Fibroblast of pulmonary artery (primary cell): ENCODE data around the gene SLC43A1.
A peak's percentile ranks its signal among the peaks of the same experiment; 100 is the strongest.

Experiments
- DNase-seq: peaks from one replicate; pipeline ENCODE4 v3.0.0-alpha.2; 2010; ENCODE audit warnings: low read depth
- H3K4me3 ChIP-seq: replicated peaks from 2 replicates; pipeline ENCODE4 v1.5.1; 2011; ENCODE audit warnings: low read depth, mild to moderate bottlenecking, control low read depth, low read length, moderate library complexity
- TF ChIP-seq, protein P1 (sequence below): IDR thresholded peaks from 2 replicates; pipeline ENCODE4 v1.5.1; 2011; ENCODE audit warnings: mild to moderate bottlenecking, control low read depth, low read length, inconsistent platforms; ENCODE audit errors: missing control alignments

SLC43A1 gene

GRCh38 chr11:57513911-57514537 lies 1.5 kb downstream of the SLC43A1 start:
- H3K4me3 ChIP-seq: peak overlapping the region; percentile 86
- DNase-seq: peak; percentile 41
- TF ChIP-seq, protein P1, sequence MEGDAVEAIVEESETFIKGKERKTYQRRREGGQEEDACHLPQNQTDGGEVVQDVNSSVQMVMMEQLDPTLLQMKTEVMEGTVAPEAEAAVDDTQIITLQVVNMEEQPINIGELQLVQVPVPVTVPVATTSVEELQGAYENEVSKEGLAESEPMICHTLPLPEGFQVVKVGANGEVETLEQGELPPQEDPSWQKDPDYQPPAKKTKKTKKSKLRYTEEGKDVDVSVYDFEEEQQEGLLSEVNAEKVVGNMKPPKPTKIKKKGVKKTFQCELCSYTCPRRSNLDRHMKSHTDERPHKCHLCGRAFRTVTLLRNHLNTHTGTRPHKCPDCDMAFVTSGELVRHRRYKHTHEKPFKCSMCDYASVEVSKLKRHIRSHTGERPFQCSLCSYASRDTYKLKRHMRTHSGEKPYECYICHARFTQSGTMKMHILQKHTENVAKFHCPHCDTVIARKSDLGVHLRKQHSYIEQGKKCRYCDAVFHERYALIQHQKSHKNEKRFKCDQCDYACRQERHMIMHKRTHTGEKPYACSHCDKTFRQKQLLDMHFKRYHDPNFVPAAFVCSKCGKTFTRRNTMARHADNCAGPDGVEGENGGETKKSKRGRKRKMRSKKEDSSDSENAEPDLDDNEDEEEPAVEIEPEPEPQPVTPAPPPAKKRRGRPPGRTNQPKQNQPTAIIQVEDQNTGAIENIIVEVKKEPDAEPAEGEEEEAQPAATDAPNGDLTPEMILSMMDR: no peak

DNA sequence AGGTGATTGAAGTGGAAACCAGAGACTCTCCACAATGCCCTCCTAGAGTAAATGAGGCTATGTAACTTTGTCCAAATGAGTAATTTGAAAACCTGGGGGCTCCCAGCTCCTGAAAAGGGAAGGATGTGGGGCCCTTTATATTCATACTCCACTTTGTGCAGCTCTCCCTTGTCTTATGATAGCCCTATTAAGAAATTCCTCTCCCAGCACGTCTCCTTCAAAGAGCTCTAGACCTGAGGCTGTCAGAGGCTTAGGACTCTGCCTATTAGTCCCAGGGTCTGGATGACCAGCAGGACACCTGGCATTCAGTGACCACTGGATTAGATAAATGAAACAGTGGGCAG lies 2.1 kb downstream of the SLC43A1 start:
- no peak for DNase-seq
- TF ChIP-seq, protein P1: no peak
- H3K4me3 ChIP-seq: no peak overlapping the region

DNA sequence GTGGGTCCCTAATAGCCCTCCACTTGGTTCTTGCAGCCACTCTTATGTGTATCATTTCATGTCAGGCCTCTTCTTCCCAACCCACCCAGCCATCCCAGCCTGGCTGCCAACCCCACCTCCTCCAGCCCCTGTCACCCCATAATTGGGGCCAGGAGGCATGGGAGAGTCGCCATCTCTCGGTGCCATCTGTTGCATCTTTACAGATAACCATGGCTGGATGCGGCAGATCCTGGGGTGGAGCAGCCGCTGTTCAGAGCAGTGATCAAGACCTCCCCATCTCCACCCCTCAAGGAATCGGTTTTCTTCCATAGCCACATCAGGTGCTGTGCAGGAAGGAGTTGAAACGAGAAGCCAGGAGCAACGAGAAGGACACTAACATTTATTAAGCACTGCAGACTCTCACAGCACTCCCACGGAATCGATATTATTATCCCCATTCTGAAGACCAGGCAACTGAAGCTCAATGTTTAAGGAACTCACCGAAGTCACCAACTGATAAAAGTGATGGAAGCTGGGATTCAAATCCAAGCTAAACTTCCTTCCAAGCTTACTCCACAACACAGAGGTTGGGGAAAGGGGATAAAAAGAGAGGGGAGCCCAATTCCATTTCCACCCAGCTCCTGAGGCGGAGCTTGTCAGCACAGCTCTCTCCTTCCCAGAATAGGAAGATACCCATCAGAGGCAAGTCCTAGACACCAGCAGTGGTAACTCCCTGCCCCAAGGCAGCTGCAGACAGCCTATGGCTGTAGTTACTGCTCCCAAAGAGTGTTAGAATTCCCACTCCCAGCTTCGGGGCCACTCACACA lies 2.7 kb downstream of the SLC43A1 start:
- TF ChIP-seq, protein P1: no peak
- DNase-seq: no peak
- no peak overlapping the region for H3K4me3 ChIP-seq

GRCh38 chr11:57511741-57512430 lies 3.6 kb downstream of the SLC43A1 start:
- no peak overlapping the region for H3K4me3 ChIP-seq
- TF ChIP-seq, protein P1: no peak
- DNase-seq: no peak

- DNase-seq: no peak
- TF ChIP-seq, protein P1: no peak
- H3K4me3 ChIP-seq: no peak overlapping the region
These were observed 6.9 kb downstream of the SLC43A1 start for GRCh38 chr11:57508341-57509170.

DNA sequence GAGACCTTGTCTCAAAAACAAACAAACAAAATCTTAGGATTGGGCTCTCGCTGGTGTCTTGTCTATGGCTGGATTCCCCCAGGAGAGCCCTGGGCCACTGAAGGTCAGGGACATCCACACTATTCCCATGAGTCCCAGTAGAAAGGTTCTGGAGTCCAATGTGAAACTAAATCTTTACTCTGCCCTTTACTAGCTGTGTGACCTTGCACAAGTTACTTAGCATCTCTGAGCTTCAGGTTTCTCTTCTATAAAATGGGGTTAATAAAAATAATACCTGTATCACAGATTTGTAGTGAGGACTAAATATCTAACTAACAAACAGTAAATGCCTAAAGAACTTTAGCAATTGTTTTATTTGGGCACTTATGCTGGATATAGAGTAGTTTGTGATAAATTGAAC lies 9.0 kb downstream of the SLC43A1 start:
- no peak overlapping the region for H3K4me3 ChIP-seq
- TF ChIP-seq, protein P1: no peak
- DNase-seq: no peak
